Mesendoderm (in vitro differentiated cells): ENCODE measurements around the gene LYSET.

Source experiments
- DNase-seq: peaks from one replicate; pipeline ENCODE4 v3.0.0; 2013
- H2AK5ac ChIP-seq: 2 replicates; pipeline ENCODE4 v1.6.1; 2013; ENCODE audit warnings: low read length, inconsistent platforms
- H2BK120ac ChIP-seq: 2 replicates; pipeline ENCODE4 v1.6.1; 2013; ENCODE audit warnings: low read depth, mild to moderate bottlenecking, low read length, moderate library complexity, mixed read lengths
- H2BK15ac ChIP-seq: replicated peaks from 2 replicates; pipeline ENCODE4 v1.6.1; 2013; ENCODE audit warnings: low read depth, mild to moderate bottlenecking, moderate library complexity
- H2BK5ac ChIP-seq: 2 replicates; pipeline ENCODE4 v1.6.1; 2013; ENCODE audit warnings: low read length, inconsistent platforms
- H3K18ac ChIP-seq: 2 replicates; pipeline ENCODE4 v1.6.1; 2013; ENCODE audit warnings: mild to moderate bottlenecking, low read length, mixed read lengths
- H3K23ac ChIP-seq: one replicate; pipeline ENCODE4 v1.6.1; 2013; ENCODE audit warnings: low read length
- H3K27ac ChIP-seq: 2 replicates; pipeline ENCODE4 v1.5.1; 2013; ENCODE audit warnings: low read depth, mild to moderate bottlenecking, inconsistent platforms, low read length, moderate library complexity
- H3K27me3 ChIP-seq: 2 replicates; pipeline ENCODE4 v1.6.1; 2013; ENCODE audit warnings: low read length, control low read depth, mild to moderate bottlenecking, inconsistent platforms; ENCODE audit not compliant: insufficient read depth, poor library complexity
- H3K36me3 ChIP-seq: 2 replicates; pipeline ENCODE4 v1.6.1; 2013; ENCODE audit warnings: low read length, inconsistent platforms; ENCODE audit not compliant: control insufficient read depth, insufficient read depth
- H3K4ac ChIP-seq: one replicate; pipeline ENCODE4 v1.6.1; 2013; ENCODE audit warnings: low read depth, mild to moderate bottlenecking, low read length, moderate library complexity
- H3K4me1 ChIP-seq: 2 replicates; pipeline ENCODE4 v1.6.1; 2013; ENCODE audit warnings: low read depth, low read length, inconsistent platforms; ENCODE audit not compliant: control insufficient read depth
- H3K4me2 ChIP-seq: 2 replicates; pipeline ENCODE4 v1.6.1; 2013; ENCODE audit warnings: low read length
- H3K4me3 ChIP-seq: 2 replicates; pipeline ENCODE4 v1.5.1; 2013; ENCODE audit warnings: mild to moderate bottlenecking, low read length
- H3K56ac ChIP-seq: one replicate; pipeline ENCODE4 v1.6.1; 2013; ENCODE audit warnings: low read length
- H3K79me1 ChIP-seq: 2 replicates; pipeline ENCODE4 v1.6.1; 2013; ENCODE audit warnings: low read length, inconsistent platforms
- H3K79me2 ChIP-seq: 2 replicates; pipeline ENCODE4 v1.6.1; 2013; ENCODE audit warnings: mild to moderate bottlenecking, low read length; ENCODE audit not compliant: control insufficient read depth, insufficient read depth
- H3K9ac ChIP-seq: 2 replicates; pipeline ENCODE4 v1.6.1; 2013; ENCODE audit warnings: low read length, inconsistent platforms
- H4K5ac ChIP-seq: one replicate; pipeline ENCODE4 v1.6.1; 2013; ENCODE audit warnings: low read length
- H4K8ac ChIP-seq: one replicate; pipeline ENCODE4 v1.6.1; 2013; ENCODE audit warnings: low read depth, mild to moderate bottlenecking, control low read depth, low read length, moderate library complexity
- WGBS: extraction: QIAGEN DNeasy Blood & Tissue Kit; methylation state at CpG from one replicate; pipeline ENCODE4 v1.1.7; 2013; ENCODE audit warnings: low lambda C conversion rate, missing lambda C conversion rate; ENCODE audit not compliant: insufficient coverage; ENCODE audit errors: extremely low coverage; 5-methylcytosine and 5-hydroxymethylcytosine counted together

Gene LYSET

DNA sequence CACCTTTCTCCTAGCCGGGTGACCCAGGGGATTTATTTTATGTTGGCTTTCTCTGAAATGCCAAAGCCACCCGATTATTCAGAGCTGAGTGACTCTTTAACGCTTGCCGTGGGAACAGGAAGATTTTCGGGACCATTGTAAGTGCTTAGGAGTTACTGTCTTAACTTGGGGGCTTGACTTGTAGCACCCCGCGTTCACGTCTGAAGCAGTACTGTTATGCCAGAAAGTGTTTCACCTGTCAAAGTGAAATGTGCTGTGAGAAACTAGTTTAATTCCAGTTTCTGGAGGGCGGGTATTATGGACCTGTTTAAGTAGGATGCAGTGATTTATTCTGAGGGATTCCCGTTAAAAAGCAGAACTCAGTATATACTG lies 218 bp downstream of the LYSET start:
- Histone ChIP-seq H3K4me2 (peak overlapping the region; percentile 100), H3K27me3 (no peaks in the 10 kb centered on the region), H3K79me1 (peaks cover 7% of the 10 kb centered on the region), H3K4me3 (peak overlapping the region; percentile 96), H4K8ac (no peak overlapping the region), H3K9ac (peak overlapping the region; percentile 94), H2BK15ac (no peak overlapping the region), H3K56ac (peak overlapping the region; percentile 91), H2AK5ac (no peak overlapping the region), H2BK120ac (no peak overlapping the region), H2BK5ac (no peak overlapping the region), H3K36me3 (no peaks in the 10 kb centered on the region), H3K4ac (no peak overlapping the region), H3K18ac (peak overlapping the region; percentile 94), H3K23ac (no peak overlapping the region), H3K27ac (peak overlapping the region; percentile 100), H4K5ac (no peak overlapping the region), H3K79me2 (peaks cover 11% of the 10 kb centered on the region), H3K4me1 (peaks cover 2% of the 10 kb centered on the region)
- no CpG with 5 or more reads among the region's 10 CpGs for WGBS
- no peak for DNase-seq

- peaks cover 2% of the 10 kb centered on the region for H3K4me1 ChIP-seq
- no peak overlapping the region for H3K4me2 ChIP-seq
- peaks cover 11% of the 10 kb centered on the region for H3K79me2 ChIP-seq
- no peak overlapping the region for H3K9ac ChIP-seq
- no peak overlapping the region for H3K4me3 ChIP-seq
- no peak overlapping the region for H3K27ac ChIP-seq
- peaks cover 7% of the 10 kb centered on the region for H3K79me1 ChIP-seq
- no peak overlapping the region for H3K56ac ChIP-seq
- H4K5ac ChIP-seq: no peak overlapping the region
- no peaks in the 10 kb centered on the region for H3K36me3 ChIP-seq
- no peak overlapping the region for H3K4ac ChIP-seq
- H2BK5ac ChIP-seq: no peak overlapping the region
- H3K27me3 ChIP-seq: no peaks in the 10 kb centered on the region
- no peak for DNase-seq
- no peak overlapping the region for H2BK120ac ChIP-seq
- H3K23ac ChIP-seq: no peak overlapping the region
- H2AK5ac ChIP-seq: no peak overlapping the region
- H2BK15ac ChIP-seq: no peak overlapping the region
- no CpG with 5 or more reads among the region's 6 CpGs for WGBS
- no peak overlapping the region for H3K18ac ChIP-seq
- no peak overlapping the region for H4K8ac ChIP-seq
Observed at GRCh38 chr14:93186466-93186865, 1.3 kb downstream of the LYSET start.

DNA sequence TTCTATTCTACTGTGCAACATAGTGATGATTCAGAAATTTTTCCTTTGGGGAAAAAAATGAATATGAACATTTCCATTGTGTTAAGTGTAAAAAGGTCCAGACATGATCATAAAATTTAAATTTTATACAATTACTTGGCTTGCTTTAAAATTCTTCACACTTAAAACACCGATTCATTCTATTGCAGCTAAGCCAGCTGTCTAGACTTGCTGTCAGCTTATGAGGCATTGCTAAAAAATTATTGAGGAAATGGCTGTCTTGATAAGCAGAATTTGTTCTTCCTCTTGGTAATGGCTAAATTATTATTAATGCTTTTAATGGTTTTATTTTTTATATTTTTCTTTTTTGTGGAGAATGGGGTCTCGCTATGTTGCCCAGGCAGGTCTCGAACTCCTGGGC lies 1.8 kb downstream of the LYSET start:
- peaks cover 2% of the 10 kb centered on the region for H3K4me1 ChIP-seq

DNA sequence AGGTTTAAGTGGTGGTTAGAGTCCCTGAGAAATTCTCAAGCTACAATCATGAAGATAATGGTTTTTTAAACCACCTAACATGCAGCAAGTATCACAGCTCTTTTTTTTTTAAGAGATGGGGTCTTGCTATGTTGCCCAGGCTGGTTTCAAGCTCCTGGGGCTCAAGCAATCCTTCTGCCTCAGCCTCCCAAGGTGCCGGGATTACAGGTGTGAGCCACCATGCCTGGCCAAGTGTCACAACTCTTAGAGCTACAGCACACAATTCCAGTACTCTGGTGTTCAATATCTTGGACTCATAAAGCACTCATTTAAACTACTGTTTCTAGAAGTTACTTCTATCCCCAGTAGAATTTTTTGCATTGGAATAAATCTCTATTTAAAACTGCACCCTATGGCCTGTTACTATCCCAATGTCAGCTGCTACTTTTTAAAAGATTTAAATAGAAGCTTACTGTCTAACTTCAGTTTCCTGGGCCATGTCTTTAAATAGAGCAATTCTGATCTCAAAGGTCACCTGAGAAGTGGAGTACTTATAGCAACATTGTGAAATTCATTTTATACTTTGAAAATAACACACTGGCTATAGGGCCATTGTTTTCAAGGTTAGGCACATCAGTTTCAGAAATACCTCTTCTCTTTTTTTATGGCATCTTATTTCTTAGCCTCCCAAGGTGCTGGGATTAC lies 10.3 kb downstream of the LYSET start:
- no peak overlapping the region for H2BK120ac ChIP-seq
- no peak overlapping the region for H2BK15ac ChIP-seq
- no peak overlapping the region for H3K4ac ChIP-seq
- H3K36me3 ChIP-seq: no peaks in the 10 kb centered on the region
- no peak for DNase-seq
- no peak overlapping the region for H4K5ac ChIP-seq
- H3K4me1 ChIP-seq: no peaks in the 10 kb centered on the region
- no peak overlapping the region for H3K4me2 ChIP-seq
- no peak overlapping the region for H3K56ac ChIP-seq
- no peak overlapping the region for H4K8ac ChIP-seq
- no peak overlapping the region for H2BK5ac ChIP-seq
- H3K18ac ChIP-seq: no peak overlapping the region
- no peak overlapping the region for H3K4me3 ChIP-seq
- H3K27ac ChIP-seq: no peak overlapping the region
- H2AK5ac ChIP-seq: no peak overlapping the region
- no CpG with 5 or more reads among the region's 1 CpG for WGBS
- no peaks in the 10 kb centered on the region for H3K79me1 ChIP-seq
- H3K9ac ChIP-seq: no peak overlapping the region
- no peaks in the 10 kb centered on the region for H3K79me2 ChIP-seq
- H3K27me3 ChIP-seq: no peaks in the 10 kb centered on the region
- no peak overlapping the region for H3K23ac ChIP-seq

More for the DNA sequence above, 1.8 kb downstream of the LYSET start:
- Histone ChIP-seq H2BK15ac (no peak overlapping the region), H3K36me3 (no peaks in the 10 kb centered on the region), H3K18ac (no peak overlapping the region), H3K4ac (no peak overlapping the region), H4K8ac (no peak overlapping the region), H3K4me2 (no peak overlapping the region), H3K27ac (no peak overlapping the region), H3K27me3 (no peaks in the 10 kb centered on the region), H3K4me3 (no peak overlapping the region), H2AK5ac (no peak overlapping the region), H3K23ac (no peak overlapping the region), H4K5ac (no peak overlapping the region), H3K79me1 (peaks cover 7% of the 10 kb centered on the region), H3K9ac (no peak overlapping the region), H3K56ac (no peak overlapping the region), H2BK120ac (no peak overlapping the region), H3K79me2 (peaks cover 11% of the 10 kb centered on the region), H2BK5ac (no peak overlapping the region)
- WGBS: no CpG with 5 or more reads among the region's 3 CpGs
- no peak for DNase-seq

- Histone ChIP-seq H3K79me1 (no peaks in the 10 kb centered on the region), H3K79me2 (no peaks in the 10 kb centered on the region), H3K23ac (no peak overlapping the region), H3K36me3 (no peaks in the 10 kb centered on the region), H3K18ac (no peak overlapping the region), H3K4me2 (no peak overlapping the region), H2BK5ac (no peak overlapping the region), H3K9ac (no peak overlapping the region), H3K27me3 (no peaks in the 10 kb centered on the region), H2AK5ac (no peak overlapping the region), H2BK120ac (no peak overlapping the region), H3K4me1 (no peaks in the 10 kb centered on the region), H3K27ac (no peak overlapping the region), H2BK15ac (no peak overlapping the region), H3K4ac (no peak overlapping the region), H4K8ac (no peak overlapping the region), H3K56ac (no peak overlapping the region), H4K5ac (no peak overlapping the region), H3K4me3 (no peak overlapping the region)
- no CpG with 5 or more reads among the region's 4 CpGs for WGBS
- DNase-seq: no peak
Observed at GRCh38 chr14:93199031-93199430, 13.9 kb downstream of the LYSET start.

GRCh38 chr14:93200553-93200952 lies 15.4 kb downstream of the LYSET start:
- no peak overlapping the region for H3K4ac ChIP-seq
- H2BK5ac ChIP-seq: no peak overlapping the region
- H2BK120ac ChIP-seq: no peak overlapping the region
- H3K36me3 ChIP-seq: no peaks in the 10 kb centered on the region
- no peak overlapping the region for H2AK5ac ChIP-seq
- no peak overlapping the region for H3K27ac ChIP-seq
- no peak overlapping the region for H4K8ac ChIP-seq
- H3K23ac ChIP-seq: no peak overlapping the region
- no peak overlapping the region for H2BK15ac ChIP-seq
- no peak overlapping the region for H3K9ac ChIP-seq
- H3K4me3 ChIP-seq: no peak overlapping the region
- no CpG with 5 or more reads among the region's 5 CpGs for WGBS
- H3K4me1 ChIP-seq: no peaks in the 10 kb centered on the region
- no peak overlapping the region for H3K56ac ChIP-seq
- no peak overlapping the region for H3K4me2 ChIP-seq
- H3K79me1 ChIP-seq: peaks cover 2% of the 10 kb centered on the region
- H4K5ac ChIP-seq: no peak overlapping the region
- no peaks in the 10 kb centered on the region for H3K27me3 ChIP-seq
- H3K18ac ChIP-seq: no peak overlapping the region
- peaks cover 1% of the 10 kb centered on the region for H3K79me2 ChIP-seq
- no peak for DNase-seq
